Hepatocyte (in vitro differentiated cells): ENCODE data around the gene FHIP1B. TPM values are rescaled to one million over a fixed set of nuclear protein-coding genes. Genes with fewer than 3 reads are reported as not detected.
"Not testable (repeated sequence)": the region's sequence is repeated elsewhere in the genome, so short reads cannot be mapped to it uniquely, and the experiment has no call there.

Source experiments
- DNase-seq: peaks from one replicate; pipeline ENCODE4 v3.0.0-alpha.2; 2016; ENCODE audit warnings: low spot score
- H2AFZ ChIP-seq: fragments of 200-600 bp; sonication (generic); 2 replicates; pipeline ENCODE4 v1.6.0; 2016; ENCODE audit warnings: antibody characterized with exemption, mild to moderate bottlenecking
- H3K27ac ChIP-seq: fragments of 200-600 bp; sonication (generic); 2 replicates; pipeline ENCODE4 v1.5.1; 2016; ENCODE audit warnings: mild to moderate bottlenecking
- H3K27me3 ChIP-seq: fragments of 200-600 bp; sonication (generic); 2 replicates; pipeline ENCODE4 v1.6.1; 2016
- H3K36me3 ChIP-seq: fragments of 200-600 bp; sonication (generic); replicated peaks from 2 replicates; pipeline ENCODE4 v1.5.1; 2016; ENCODE audit warnings: low read depth; ENCODE audit not compliant: insufficient read depth
- H3K4me1 ChIP-seq: fragments of 200-600 bp; sonication (generic); 2 replicates; pipeline ENCODE4 v1.5.1; 2016; ENCODE audit warnings: mild to moderate bottlenecking, moderate library complexity; ENCODE audit not compliant: insufficient read depth
- H3K4me2 ChIP-seq: fragments of 200-600 bp; sonication (generic); 2 replicates; pipeline ENCODE4 v1.6.0; 2016
- H3K4me3 ChIP-seq: fragments of 200-600 bp; sonication (generic); 2 replicates; pipeline ENCODE4 v1.5.1; 2016; ENCODE audit warnings: mild to moderate bottlenecking
- H3K79me2 ChIP-seq: fragments of 200-600 bp; sonication (generic); 2 replicates; pipeline ENCODE4 v1.6.0; 2017; ENCODE audit warnings: mild to moderate bottlenecking
- H3K9me2 ChIP-seq: fragments of 200-600 bp; sonication (generic); replicated peaks from 2 replicates; pipeline ENCODE4 v1.6.0; 2017; ENCODE audit warnings: mild to moderate bottlenecking; ENCODE audit not compliant: insufficient read depth
- H3K9me3 ChIP-seq: fragments of 200-600 bp; sonication (generic); 2 replicates; pipeline ENCODE4 v1.5.1; 2016; ENCODE audit warnings: low read depth, mild to moderate bottlenecking
- H4K20me1 ChIP-seq: fragments of 200-600 bp; sonication (generic); 2 replicates; pipeline ENCODE4 v1.6.0; 2016; ENCODE audit warnings: mild to moderate bottlenecking; ENCODE audit not compliant: insufficient read depth, poor library complexity, severe bottlenecking
- CTCF ChIP-seq: fragments of 200-600 bp; sonication (generic); IDR thresholded peaks from 2 replicates; pipeline ENCODE4 v1.5.1; 2016; ENCODE audit warnings: antibody characterized with exemption, mild to moderate bottlenecking; ENCODE audit not compliant: poor library complexity
- EZH2 ChIP-seq: fragments of 200-600 bp; sonication (generic); IDR thresholded peaks from 2 replicates; pipeline ENCODE4 v1.6.1; 2016; ENCODE audit warnings: antibody characterized with exemption, mild to moderate bottlenecking, borderline replicate concordance
- EZH2phosphoT487 ChIP-seq: fragments of 200-600 bp; sonication (generic); IDR thresholded peaks from one replicate; pipeline ENCODE4 v1.6.1; 2018; ENCODE audit warnings: antibody characterized with exemption, mild to moderate bottlenecking, low read depth, moderate library complexity; ENCODE audit not compliant: unreplicated experiment, severe bottlenecking
- WGBS: methylation state at CpG from one replicate; pipeline ENCODE4 v1.1.6; 2016; ENCODE audit warnings: low lambda C conversion rate; ENCODE audit errors: missing lambda C conversion rate; 5-methylcytosine and 5-hydroxymethylcytosine counted together
- polyA plus RNA-seq: library from polyadenylated mRNA; unstranded; fragments of >200 nt; fragmentation: Nextera tagmentation; extraction: Ambion mirVana; gene quantifications from 2 replicates; pipeline ENCODE4 v1.2.1, GENCODE V29; 2016
- total RNA-seq: library from RNA; depleted of rRNA; stranded (reverse); fragments of >200 nt; gene quantifications from 2 replicates; pipeline ENCODE4 v1.2.3, GENCODE V29; 2014

Gene FHIP1B
- total and polyA plus RNA-seq, 2 experiments from 2014 or later, result 27.7 to 31.5 TPM

GRCh38 chr11:6251990-6252473, 17.6 kb upstream of the FHIP1B start:
- H3K9me3 ChIP-seq, result no peaks in the 10 kb centered on the region
- H3K79me2 ChIP-seq, result no peaks in the 10 kb centered on the region
- no peaks in the 10 kb centered on the region for H3K36me3 ChIP-seq
- H2AFZ ChIP-seq, result peak overlapping the region; percentile 13
- no peak overlapping the region for H3K4me3 ChIP-seq
- peaks cover 17% of the 10 kb centered on the region for H3K4me1 ChIP-seq
- H3K4me2 ChIP-seq, result peak overlapping the region; percentile 38
- H3K27me3 ChIP-seq, result peaks cover 6% of the 10 kb centered on the region
- H3K9me2 ChIP-seq, result no peaks in the 10 kb centered on the region
- H3K27ac ChIP-seq, result peak overlapping the region; percentile 91
- DNase-seq, result peak; percentile 82
- TF ChIP-seq EZH2phosphoT487, result no peak
- TF ChIP-seq EZH2, result no peak
- TF ChIP-seq CTCF, result no peak
- 47% methylated on average over 6 of the region's 6 CpGs for WGBS
- H4K20me1 ChIP-seq, result no peaks in the 10 kb centered on the region

- Histone ChIP-seq H3K27me3 (peaks cover 3% of the 10 kb centered on the region), H3K9me2 (no peaks in the 10 kb centered on the region), H3K4me1 (peaks cover 17% of the 10 kb centered on the region), H3K9me3 (no peaks in the 10 kb centered on the region), H2AFZ (peak overlapping the region; percentile 13), H3K36me3 (no peaks in the 10 kb centered on the region), H3K4me3 (no peak overlapping the region), H3K4me2 (peak overlapping the region; percentile 17), H3K27ac (peak overlapping the region; percentile 91), H3K79me2 (no peaks in the 10 kb centered on the region), H4K20me1 (no peaks in the 10 kb centered on the region)
- TF ChIP-seq EZH2 (no peak), EZH2phosphoT487 (no peak), CTCF (peak; percentile 73)
- peak; percentile 84 for DNase-seq
- WGBS, result 42% methylated on average over 6 of the region's 6 CpGs
These were observed 16.8 kb upstream of the FHIP1B start for GRCh38 chr11:6251120-6251733.

GRCh38 chr11:6249770-6250555, 15.5 kb upstream of the FHIP1B start:
- no peaks in the 10 kb centered on the region for H3K79me2 ChIP-seq
- H3K27ac ChIP-seq, result peak overlapping the region; percentile 66
- 55% methylated on average over 3 of the region's 3 CpGs for WGBS
- H3K9me3 ChIP-seq, result no peaks in the 10 kb centered on the region
- H3K4me1 ChIP-seq, result peaks cover 17% of the 10 kb centered on the region
- H3K4me2 ChIP-seq, result no peak overlapping the region
- DNase-seq, result peak; percentile 78
- H3K9me2 ChIP-seq, result no peaks in the 10 kb centered on the region
- no peak overlapping the region for H3K4me3 ChIP-seq
- H4K20me1 ChIP-seq, result no peaks in the 10 kb centered on the region
- TF ChIP-seq EZH2phosphoT487, result no peak
- no peak for TF ChIP-seq EZH2
- no peak for TF ChIP-seq CTCF
- no peaks in the 10 kb centered on the region for H3K27me3 ChIP-seq
- H2AFZ ChIP-seq, result no peak overlapping the region
- H3K36me3 ChIP-seq, result no peaks in the 10 kb centered on the region

GRCh38 chr11:6248897-6249296, 14.5 kb upstream of the FHIP1B start:
- H3K4me2 ChIP-seq, H3K27me3 ChIP-seq, H2AFZ ChIP-seq, H3K36me3 ChIP-seq, H4K20me1 ChIP-seq, DNase-seq, H3K9me3 ChIP-seq, H3K9me2 ChIP-seq, H3K79me2 ChIP-seq, H3K27ac ChIP-seq, H3K4me3 ChIP-seq: not testable (repeated sequence)
- 96% methylated on average over 3 of the region's 3 CpGs for WGBS
- peaks cover 17% of the 10 kb centered on the region for H3K4me1 ChIP-seq
